Lower lobe of right lung (tissue), 2 donors: ENCODE measurements around the gene N4BP2L2. TPM values are rescaled to one million over a fixed set of nuclear protein-coding genes. Genes with fewer than 3 reads are reported as not detected.

Experiments used
- ATAC-seq, 2 donors: fragments of 200-7000 bp; cut with Tn5 transposase; one replicate each; pipeline ENCODE4 v1.9.1; 2020 to 2022; ENCODE audit warnings: mild to moderate bottlenecking in 2 of 2, moderate library complexity in 2 of 2
- DNase-seq: peaks from one replicate; pipeline ENCODE4 v3.0.0-alpha.2; 2020
- H3K27ac ChIP-seq: fragments of 200-600 bp; one replicate; pipeline ENCODE4 v1.8.0; 2022
- H3K27me3 ChIP-seq: fragments of 200-600 bp; one replicate; pipeline ENCODE4 v1.8.0; 2022; ENCODE audit warnings: low read depth
- H3K36me3 ChIP-seq: fragments of 200-600 bp; one replicate; pipeline ENCODE4 v1.8.0; 2022; ENCODE audit warnings: mild to moderate bottlenecking
- H3K4me1 ChIP-seq: fragments of 200-600 bp; one replicate; pipeline ENCODE4 v1.8.0; 2022
- H3K4me3 ChIP-seq: fragments of 200-600 bp; one replicate; pipeline ENCODE4 v1.8.0; 2022; ENCODE audit warnings: mild to moderate bottlenecking
- H3K9me3 ChIP-seq: fragments of 200-600 bp; one replicate; pipeline ENCODE4 v1.8.0; 2022
- CTCF ChIP-seq: fragments of 200-600 bp; IDR thresholded peaks from one replicate; pipeline ENCODE4 v1.8.0; 2022; ENCODE audit warnings: antibody characterized with exemption, mild to moderate bottlenecking
- intact Hi-C: fragments of 100-400 bp; cut with DNase I; formaldehyde crosslinking; loops from one replicate; pipeline ENCODE4 v1.11.0; 2022
- total RNA-seq: library from RNA; stranded (reverse); fragmentation: NEBNext Ultra II Directional; extraction: Animal tissue kit (Norgen Biotek cat#: 25700); gene quantifications from one replicate; pipeline ENCODE4 v1.2.1, GENCODE V29; 2021
- donor health status: DM: no; HTN: yes; CAD: no; lungs with severe emphysema.

N4BP2L2 gene
- total RNA-seq, 1 donor from 2014 or later: 192 TPM

- Histone ChIP-seq H3K4me1 (peaks cover 26% of the 10 kb centered on the region), H3K27me3 (no peaks in the 10 kb centered on the region), H3K9me3 (no peaks in the 10 kb centered on the region), H3K27ac (peak overlapping the region; percentile 92), H3K36me3 (no peaks in the 10 kb centered on the region), H3K4me3 (peak overlapping the region; percentile 80)
- ATAC-seq (peak; percentile 43 to 45), DNase-seq (no peak)
- intact Hi-C loops: no loop called here
- TF ChIP-seq CTCF: no peak
Measured at GRCh38 chr13:32426191-32426989, 112.2 kb downstream of the N4BP2L2 start.

- H3K36me3 ChIP-seq: no peaks in the 10 kb centered on the region
- no peak for ATAC-seq
- intact Hi-C loops: no loop called here
- TF ChIP-seq CTCF: no peak
- H3K27me3 ChIP-seq: no peaks in the 10 kb centered on the region
- peaks cover 26% of the 10 kb centered on the region for H3K4me1 ChIP-seq
- H3K9me3 ChIP-seq: no peaks in the 10 kb centered on the region
- H3K27ac ChIP-seq: no peak overlapping the region
- no peak for DNase-seq
- H3K4me3 ChIP-seq: no peak overlapping the region
Measured at GRCh38 chr13:32425158-32425557, 113.4 kb downstream of the N4BP2L2 start.

- DNase-seq: no peak
- Histone ChIP-seq H3K4me1 (peaks cover 15% of the 10 kb centered on the region), H3K36me3 (peaks cover 4% of the 10 kb centered on the region), H3K9me3 (peaks cover 6% of the 10 kb centered on the region), H3K4me3 (no peak overlapping the region), H3K27ac (no peak overlapping the region), H3K27me3 (no peaks in the 10 kb centered on the region)
- intact Hi-C loops: no loop called here
- no peak for TF ChIP-seq CTCF
- ATAC-seq: no peak
Measured at GRCh38 chr13:32423592-32423991, 115.0 kb downstream of the N4BP2L2 start.

- H3K4me1 ChIP-seq: no peaks in the 10 kb centered on the region
- peaks cover 6% of the 10 kb centered on the region for H3K9me3 ChIP-seq
- ATAC-seq (no peak), DNase-seq (no peak)
- intact Hi-C loops: no loop called here
- H3K36me3 ChIP-seq: peaks cover 4% of the 10 kb centered on the region
- no peak overlapping the region for H3K27ac ChIP-seq
- no peak for TF ChIP-seq CTCF
- no peak overlapping the region for H3K4me3 ChIP-seq
- H3K27me3 ChIP-seq: no peaks in the 10 kb centered on the region
Measured at GRCh38 chr13:32419862-32420261, 118.7 kb downstream of the N4BP2L2 start.

GRCh38 chr13:32417995-32418394, 120.6 kb downstream of the N4BP2L2 start:
- ATAC-seq: no peak
- no peak overlapping the region for H3K27ac ChIP-seq
- TF ChIP-seq CTCF: no peak
- no peak overlapping the region for H3K4me3 ChIP-seq
- no peaks in the 10 kb centered on the region for H3K4me1 ChIP-seq
- intact Hi-C loops: no loop called here
- H3K36me3 ChIP-seq: peaks cover 4% of the 10 kb centered on the region
- DNase-seq: no peak
- no peaks in the 10 kb centered on the region for H3K27me3 ChIP-seq
- H3K9me3 ChIP-seq: peaks cover 6% of the 10 kb centered on the region
